Liver (tissue), 3 donors: Measurements from ENCODE around the gene SYCP2.

Source experiments
- RXRA ChIP-seq, 2 donors: IDR thresholded peaks; 2 replicates each; pipeline ENCODE4 v1.6.1; 2017 to 2018; ENCODE audit warnings: antibody characterized with exemption in 2 of 2, mild to moderate bottlenecking in 1 of 2
- TF ChIP-seq, protein P1 (sequence below): fragments of 150-350 bp; IDR thresholded peaks from 2 replicates; pipeline ENCODE4 v1.5.1; 2017; ENCODE audit warnings: improper control_type of control experiment, low read depth, low read length; ENCODE audit not compliant: missing input control
- donor health status: healthy.
- donor health status: healthy.

DNA sequence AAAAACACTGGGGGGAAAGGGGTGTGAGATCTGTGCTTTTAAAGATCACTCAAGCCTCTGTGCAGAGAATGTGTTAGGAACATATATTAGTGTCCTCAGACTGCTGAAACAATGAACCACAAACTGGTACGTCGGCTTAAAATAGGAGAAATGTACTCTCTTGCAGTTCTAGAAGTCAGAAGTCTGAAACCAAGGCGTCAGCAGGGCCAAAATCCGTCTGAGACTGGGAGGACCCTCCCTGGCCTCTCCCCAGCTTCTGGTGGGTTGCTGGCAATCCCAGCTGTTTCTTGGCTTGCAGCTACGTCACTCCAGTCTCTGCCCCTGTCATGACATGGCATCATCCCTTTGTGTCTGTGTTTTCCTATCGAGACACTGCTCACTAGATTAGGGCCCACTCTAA, 28.7 kb upstream of the SYCP2 start:
- TF ChIP-seq RXRA (IDR thresholded peaks at IDR 0.05): no peak
- TF ChIP-seq, protein P1, sequence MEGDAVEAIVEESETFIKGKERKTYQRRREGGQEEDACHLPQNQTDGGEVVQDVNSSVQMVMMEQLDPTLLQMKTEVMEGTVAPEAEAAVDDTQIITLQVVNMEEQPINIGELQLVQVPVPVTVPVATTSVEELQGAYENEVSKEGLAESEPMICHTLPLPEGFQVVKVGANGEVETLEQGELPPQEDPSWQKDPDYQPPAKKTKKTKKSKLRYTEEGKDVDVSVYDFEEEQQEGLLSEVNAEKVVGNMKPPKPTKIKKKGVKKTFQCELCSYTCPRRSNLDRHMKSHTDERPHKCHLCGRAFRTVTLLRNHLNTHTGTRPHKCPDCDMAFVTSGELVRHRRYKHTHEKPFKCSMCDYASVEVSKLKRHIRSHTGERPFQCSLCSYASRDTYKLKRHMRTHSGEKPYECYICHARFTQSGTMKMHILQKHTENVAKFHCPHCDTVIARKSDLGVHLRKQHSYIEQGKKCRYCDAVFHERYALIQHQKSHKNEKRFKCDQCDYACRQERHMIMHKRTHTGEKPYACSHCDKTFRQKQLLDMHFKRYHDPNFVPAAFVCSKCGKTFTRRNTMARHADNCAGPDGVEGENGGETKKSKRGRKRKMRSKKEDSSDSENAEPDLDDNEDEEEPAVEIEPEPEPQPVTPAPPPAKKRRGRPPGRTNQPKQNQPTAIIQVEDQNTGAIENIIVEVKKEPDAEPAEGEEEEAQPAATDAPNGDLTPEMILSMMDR: no peak
